HG03571 (cell line): ENCODE data around the gene SATB1.

ENCODE experiments used
- ATAC-seq: cut with Tn5 transposase; IDR thresholded peaks from one replicate; pipeline ENCODE4 v1.9.1; 2021; ENCODE audit not compliant: unreplicated experiment

The SATB1 gene

DNA sequence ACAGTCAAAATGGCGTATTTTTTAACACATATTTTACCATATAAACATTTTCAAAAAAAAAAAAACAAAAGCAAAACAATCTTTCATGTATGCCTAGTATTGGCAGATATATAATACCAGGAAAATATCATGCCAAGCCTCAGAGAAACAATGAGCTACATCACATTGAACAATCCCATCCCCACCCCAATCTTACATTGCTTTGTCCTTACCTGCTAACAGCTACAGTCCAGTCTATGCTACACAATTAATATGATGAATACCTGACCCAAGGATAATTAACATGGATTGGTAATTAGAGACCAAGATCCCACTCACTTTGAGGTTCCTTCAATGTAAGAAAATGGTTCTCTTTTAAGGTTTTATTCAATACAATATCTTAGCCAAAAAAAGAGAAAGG lies 7.6 kb upstream of the SATB1 start:
- no peak for ATAC-seq

DNA sequence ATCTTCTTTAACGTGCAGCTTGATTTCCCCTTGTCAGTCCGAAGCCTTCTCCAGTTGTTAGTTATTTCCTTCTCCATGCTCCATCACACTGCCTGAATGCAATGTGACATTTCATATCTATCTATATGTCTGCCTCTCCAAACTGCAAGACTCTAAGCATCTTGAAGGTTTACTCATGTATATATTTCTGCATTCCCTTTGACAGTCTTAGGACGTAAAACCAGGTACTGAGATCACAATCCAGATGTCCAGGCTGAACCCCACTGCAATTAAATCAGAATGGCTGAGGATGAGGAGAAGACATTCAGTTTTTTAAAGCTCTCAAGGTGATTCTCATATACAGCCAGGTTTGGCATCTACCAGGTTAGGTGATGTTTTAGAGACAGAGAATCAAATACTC lies 6.1 kb upstream of the SATB1 start:
- ATAC-seq = no peak

DNA sequence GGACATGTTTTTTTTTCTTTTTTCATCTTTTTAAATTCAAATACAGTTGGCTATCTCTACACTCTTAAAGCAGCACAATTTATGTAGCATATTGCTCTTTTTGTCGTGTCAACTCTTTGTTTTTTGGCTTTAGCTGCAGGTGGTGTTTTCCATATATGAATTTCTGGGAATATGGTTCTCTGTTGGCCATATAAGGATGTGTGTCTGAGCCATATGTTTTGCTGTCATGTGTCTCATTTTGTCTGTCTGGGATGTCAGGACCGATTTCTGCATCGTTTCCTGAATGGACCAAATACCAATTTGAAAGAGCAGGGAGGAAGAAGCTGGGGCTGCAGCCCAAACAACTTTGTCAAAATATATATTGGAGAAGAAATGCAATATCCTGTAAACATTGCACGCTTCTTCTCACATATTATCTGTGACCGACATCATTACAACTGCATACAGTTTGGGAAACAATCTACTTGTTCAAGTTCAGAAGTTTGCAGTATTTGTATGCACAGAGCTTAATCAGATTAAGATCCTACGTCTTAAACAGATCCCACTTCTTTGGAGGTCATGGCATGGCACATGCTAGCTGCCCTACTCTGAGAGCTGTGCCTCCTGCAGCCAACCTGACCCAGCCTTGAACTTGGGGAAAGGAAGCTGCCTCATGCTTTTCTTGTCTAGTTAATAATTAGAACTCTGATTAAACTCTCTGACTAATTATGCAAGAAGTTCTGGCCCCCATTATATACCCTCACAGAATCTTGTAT lies 4.0 kb upstream of the SATB1 start:
- no peak for ATAC-seq

DNA sequence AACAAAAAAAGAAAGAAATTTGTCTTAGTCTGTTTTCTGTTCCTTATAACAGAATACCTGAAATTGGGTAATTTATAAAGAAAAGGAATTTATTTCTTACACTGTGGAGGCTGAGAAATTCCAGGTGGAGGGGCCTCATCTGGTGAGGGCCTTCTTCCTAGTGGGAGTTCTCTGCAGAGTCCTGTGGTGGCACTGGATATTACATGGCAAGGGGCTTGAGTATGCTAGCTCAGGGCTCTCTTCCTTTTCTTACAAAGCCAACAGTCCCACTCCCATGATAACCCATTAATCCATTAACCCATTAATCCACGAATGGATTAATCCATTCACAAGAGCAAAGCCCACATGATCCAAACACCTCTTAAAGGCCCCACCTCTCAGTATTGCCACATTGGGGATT lies 2.9 kb upstream of the SATB1 start:
- no peak for ATAC-seq

DNA sequence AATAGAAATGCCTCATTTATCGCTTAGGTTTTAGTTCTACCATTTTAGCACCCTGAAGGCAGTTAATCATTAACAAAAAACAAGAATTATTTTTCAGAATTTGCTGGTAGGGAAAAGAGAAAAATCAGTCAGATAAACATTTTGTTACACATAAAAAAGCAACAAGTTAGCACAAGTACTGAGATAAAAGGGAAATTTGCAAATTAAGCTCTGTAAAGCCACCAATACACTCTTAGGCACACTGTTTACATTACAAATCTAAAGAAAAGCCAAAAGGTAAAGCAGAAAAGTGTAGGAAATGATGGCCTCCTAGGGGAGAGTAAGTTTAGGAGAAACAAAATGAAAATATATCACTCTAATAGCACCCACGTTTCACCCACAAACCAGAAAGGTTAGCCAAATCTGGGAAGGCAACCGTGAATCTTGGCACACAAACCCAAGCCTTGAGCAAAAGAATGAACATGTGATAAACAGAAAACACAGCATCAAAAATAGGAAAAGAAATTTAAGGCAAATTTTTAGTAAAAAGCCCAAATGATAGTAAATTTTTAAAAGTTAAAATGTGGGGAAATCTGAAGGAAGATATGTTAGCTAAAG lies 1.6 kb upstream of the SATB1 start:
- ATAC-seq = no peak

DNA sequence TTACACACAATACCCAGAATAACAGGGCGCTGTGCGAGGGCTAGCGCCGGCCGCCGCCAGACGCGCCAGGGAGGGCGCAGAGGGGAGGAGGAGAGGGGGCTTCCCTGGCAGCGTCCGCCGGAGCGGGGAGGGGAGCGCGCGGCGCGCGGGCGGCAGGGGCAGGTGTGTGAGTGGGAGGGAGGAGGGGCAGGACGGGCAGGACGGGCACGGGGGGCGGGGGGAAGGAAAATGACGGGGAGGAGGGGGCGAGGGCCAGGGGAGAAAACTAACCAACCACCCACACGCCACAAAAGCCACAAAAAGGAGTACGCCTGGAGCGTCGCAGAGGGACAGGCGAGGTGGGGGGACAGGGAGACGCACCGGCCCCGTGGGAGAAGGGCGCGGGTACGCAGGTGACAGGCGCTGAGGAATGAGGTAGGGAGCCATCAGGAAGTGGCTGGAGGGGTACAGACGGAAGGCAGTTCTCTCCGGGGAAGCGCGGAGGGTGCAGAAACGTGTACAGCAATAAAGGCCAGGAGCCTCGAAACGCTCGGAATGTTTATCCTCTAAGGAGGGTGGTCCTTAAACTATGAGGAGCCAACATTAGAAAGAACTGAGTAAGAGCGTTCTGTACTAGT lies 610 bp upstream of the SATB1 start:
- no peak for ATAC-seq

DNA sequence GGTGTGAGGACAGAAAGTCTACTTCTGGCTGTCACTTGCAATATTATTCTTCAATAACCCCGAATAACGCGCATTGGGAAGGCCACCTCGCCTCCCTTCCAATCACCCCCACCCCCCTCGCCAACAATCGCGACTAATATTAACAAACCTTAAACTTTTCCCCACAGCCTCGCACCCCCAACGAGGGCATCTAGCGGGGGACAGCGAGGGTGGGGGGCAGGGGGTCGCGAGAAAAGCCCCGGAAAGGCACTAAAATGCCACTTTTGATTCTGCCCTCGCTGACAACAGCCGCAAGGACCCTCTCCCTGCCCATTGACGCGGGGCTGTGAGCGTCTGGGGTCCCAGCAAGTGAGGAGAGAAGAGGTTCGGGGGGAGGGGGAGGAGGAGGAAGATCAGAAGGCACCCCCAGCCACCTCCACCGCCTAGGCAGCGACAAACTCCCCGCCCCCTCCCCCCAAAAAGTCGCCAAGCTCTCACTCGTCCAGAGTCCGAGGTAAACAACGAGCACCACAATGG lies 868 bp downstream of the SATB1 start:
- ATAC-seq = no peak

DNA sequence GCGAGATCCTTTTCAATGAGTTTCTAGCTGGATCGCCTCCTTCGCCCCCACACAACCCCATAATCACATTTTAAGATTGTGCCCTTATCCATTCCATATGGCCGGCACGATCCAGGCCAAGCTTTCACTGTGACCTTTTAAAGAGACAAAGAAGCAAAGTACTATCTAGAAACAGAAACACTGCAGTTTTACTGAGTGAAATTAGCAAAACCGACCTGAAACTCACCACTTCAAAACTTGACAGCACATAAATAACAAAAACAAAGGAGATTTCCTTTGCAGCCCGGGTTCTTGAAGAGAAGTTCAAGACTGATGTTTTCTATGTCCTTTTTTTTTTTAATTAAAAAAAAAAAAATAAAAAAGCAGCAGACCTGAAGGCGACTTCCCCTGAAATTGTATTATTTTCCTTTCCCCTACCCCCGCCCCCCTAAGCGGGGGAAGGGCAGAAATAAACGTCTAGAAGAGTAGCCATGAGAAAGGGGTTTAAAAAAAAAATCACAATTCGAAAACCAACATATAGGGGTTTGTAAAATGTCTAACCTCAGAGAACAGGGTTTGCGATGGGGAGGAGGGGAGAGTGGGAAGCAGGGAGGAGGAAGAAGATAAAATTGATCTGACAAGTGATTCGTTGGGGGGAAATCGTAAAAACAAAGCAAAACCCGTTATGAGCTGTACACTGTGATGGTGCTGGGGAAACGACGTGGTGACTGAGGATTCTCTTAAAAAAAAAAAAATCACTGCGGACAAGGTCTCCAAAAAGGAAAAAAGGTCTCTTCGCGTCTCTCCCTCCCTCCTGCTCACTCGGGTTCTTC lies 1.5 kb downstream of the SATB1 start:
- ATAC-seq = peak; percentile 79

DNA sequence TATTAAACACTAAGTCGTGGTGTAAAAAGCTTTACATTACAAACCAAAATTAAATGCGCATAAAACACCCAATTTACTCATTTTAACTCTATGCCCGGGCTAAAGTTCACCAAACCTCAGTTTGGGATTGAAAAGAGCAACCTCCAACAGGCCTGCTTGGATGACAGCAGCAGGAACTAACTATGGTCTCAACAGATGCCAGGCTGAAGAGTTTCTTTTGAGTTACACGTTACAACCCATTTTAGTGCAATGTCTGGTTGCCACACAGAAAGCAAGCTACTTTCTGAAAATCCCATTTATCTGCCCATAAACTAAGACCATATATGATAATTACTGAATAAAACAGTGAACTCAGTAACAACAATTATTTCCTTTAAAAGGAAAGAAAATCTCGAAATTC lies 2.2 kb downstream of the SATB1 start:
- no peak for ATAC-seq

DNA sequence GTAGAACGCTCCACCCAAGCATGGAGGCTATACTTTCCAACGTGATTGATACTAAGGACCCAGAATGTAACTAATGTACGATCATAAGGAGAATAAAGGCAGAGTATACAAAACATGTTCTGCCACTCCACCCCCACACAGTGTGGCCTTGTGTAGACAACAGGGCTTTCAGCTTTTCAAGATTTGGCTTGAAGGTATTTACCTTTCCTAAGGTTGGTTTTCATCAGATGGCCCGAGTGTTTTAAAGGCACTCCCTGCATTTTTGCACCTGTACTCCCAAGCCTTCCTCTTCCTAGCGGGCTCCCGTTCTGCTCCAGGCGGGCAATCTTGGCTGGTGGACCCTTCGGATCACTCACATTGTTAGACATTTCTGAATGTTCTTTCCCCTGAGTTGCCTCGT lies 4.6 kb downstream of the SATB1 start:
- ATAC-seq = no peak

DNA sequence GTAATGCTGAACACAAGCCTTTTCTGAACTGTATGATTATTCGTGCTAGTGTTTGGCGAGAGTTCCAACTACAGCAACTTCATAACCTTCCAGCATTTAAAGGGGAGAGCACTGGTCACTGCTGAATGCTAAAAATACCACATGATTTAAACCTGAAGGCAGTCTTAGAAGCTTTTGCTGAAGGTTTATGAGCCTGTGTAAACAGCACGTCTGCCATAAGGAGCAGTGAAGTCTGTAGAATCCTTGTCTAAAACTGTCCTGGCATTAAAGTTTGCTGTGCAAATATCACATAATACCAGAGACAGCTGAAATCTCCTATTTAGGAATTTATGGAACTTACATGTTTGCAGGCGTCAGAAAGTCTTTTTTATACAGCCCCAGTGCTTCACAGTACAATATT lies 5.9 kb downstream of the SATB1 start:
- no peak for ATAC-seq

DNA sequence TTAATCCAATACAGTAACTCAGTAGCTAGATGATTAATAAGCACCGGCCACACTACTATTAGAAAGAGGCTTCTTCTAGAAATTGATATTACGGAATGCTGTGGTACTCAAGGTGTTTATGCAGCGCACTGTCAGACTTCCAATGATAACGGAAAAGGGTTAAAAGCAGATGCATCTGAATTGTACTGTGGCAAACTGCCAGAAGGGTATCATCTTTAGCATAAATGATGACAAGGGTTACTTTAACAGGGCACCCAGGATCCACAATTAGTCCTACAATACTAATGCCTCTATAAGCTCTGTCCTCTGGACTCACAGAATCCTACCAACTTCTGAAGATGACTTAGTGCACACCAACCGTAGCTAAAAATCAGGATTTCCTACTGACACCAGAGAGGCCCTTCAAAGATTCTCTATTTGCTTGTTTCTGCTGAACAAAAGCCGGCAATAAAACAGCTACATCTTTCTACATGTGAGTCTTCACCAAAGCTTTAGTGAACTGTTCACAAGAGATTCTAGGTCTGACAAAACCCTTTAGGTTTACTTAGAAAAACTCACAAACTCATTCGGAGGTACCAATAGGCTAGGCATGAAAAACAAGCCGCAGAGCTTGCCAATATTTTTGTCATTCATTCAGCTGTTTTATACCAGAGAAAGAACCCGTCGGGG lies 7.1 kb downstream of the SATB1 start:
- no peak for ATAC-seq

DNA sequence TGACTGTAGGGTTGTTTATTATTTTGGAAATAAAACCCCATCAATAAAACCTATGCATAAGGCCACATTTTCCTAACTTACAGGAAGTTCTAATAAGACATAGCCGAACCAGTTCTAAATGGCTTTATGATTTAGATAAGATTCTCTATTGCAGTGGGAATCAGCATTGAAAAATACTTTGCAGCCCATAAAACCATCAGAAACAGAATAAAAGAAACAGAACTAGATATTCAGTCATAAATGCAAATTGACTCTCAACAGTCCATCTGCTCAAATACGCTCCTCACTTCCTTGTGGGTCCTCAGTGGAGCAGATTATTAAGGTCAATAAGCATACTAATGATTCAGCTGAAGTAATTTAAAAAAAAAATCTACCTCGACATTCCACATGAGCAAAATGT lies 8.8 kb downstream of the SATB1 start:
- no peak for ATAC-seq

DNA sequence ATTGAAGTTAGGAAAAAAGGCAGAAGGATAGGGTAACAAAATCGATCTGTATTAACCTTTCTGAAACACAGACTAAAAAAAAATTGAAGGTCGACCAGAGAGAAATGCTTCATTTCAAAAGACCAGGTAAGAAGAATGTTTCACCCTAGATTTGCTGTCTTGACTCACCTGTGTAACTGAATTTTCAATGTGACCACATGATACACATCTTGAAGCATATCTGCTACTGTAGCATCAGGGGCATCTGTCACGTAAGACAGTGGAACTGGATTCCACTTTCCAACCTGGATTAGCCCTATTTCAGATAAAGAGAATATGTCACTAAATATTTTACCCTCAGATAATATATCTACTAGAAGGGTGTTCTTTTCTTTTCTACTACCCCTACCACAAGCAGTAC lies 9.3 kb downstream of the SATB1 start:
- ATAC-seq = no peak

DNA sequence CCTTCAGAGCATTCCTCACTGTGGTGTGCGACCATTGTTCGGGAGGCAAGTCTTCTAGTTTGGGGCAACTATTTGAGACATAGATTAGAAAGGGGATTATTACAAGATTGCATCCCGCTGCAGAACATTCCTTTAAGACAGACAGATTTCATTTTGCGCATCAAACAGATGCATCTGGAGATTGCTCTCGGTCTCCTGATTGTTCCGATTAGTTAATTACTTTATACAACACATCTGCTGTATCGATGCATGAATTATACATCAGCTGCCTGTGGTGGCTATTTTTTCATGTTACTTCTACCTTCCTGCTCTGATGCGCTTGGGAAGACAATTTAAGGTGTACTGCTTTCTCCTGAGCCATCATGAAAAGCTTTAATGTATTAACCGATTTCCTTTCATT lies 10.0 kb downstream of the SATB1 start:
- no peak for ATAC-seq

DNA sequence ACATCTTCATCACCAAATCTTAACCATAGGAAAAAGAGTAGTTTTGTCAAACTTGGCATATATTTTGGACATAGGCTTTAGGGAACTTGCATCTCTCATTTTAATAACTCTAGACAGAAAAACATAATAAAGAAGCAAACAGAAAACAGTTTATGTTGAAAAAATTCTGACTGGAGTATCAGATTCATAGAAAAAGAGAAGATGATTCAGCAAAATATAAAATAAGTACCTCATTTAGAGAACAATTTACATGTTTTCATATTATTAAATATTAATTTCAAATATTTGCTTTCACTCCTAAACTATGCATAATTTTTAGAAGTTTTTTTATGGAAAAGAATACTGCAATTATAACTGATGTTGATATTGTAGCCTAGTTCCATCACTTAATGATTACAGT lies 12.5 kb downstream of the SATB1 start:
- ATAC-seq = no peak

DNA sequence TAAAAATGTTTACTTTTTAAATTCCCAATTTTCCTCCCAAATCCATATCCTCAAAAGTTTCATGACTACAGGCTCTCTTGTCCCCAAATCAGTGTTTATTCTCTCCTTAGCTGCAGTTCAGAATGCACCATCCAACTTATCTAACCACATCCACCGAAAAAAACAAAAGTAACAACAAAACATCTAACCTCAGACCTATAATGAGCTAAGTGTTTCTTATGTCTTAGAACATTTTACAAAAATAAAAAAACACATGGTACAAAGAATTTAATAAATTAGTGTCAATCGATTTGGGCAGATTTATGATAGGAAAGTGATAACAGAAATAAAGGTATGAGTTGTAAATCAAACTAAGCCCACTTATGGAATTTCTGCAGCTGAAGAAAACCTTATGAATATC lies 13.6 kb downstream of the SATB1 start:
- no peak for ATAC-seq

DNA sequence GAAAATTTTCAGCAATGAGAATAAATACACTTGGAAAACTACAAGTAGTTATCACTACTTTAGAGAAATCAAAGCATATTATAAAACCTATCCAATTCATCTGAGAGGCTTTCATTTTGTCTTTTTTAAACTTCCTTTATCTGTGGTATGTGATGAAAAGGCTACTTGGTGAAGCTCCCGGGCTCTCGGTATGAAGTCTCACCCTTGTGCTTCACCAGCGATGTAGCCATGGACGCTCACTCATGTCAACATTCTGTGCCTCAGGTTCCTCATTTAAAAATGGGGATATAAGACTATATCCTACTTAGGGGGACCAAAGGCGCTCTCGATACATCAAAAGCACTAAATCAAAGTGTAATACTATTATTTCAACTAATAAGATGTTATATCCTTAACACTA lies 14.9 kb downstream of the SATB1 start:
- no peak for ATAC-seq

DNA sequence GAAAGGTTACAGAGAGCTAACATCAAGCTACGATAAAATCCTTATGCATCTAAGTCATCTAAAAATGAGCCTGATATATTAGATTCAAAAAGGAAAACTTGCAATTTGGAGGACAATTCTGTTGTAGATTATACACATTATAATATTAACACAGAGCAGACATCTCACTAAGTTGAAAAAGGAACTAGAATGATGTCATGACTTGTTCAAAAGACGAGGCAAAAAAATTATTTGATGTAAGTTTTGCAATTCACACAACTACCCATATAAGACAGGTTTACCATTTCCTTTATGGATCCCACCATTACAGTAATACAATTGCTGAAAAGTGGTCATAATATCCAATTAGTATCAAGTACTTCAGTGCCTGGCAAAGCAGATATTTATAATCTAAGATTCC lies 15.9 kb downstream of the SATB1 start:
- no peak for ATAC-seq

DNA sequence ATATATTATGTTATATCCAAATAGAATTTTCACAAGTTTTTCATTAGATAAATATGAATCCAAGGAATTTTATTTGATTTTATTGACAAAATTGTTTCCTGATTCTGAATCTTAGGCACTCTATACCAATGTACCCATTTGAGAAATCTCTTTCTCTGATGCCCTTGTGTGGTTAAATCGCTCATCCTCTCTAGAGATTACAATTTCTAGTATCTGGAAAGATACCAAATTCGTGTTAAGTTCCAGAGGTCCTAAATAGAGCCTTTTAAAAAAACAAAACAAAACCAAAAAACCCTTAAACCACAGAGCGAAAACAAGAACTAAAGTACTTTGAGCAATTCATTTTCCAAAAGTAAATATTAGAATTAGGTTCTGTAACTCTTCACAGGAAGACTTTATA lies 20.0 kb downstream of the SATB1 start:
- ATAC-seq = no peak

DNA sequence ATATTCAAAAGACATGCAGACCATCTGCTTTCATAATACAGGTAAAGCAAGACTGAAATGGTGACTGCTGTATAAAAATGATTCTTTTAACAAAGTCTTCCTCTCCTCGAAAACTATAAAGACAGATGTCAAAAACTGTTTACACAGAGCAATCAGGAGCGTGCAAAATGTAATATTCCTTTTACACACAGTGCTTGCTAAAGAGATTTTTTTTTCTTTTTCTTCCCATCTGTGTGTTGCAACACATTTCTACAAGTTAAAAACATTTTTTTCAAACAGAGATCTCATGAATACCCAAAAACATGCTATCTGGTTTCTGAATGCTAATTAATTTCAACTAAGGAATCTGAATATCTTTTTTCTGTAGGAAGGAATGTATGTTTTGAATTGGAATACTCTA lies 22.1 kb downstream of the SATB1 start:
- ATAC-seq = no peak
